NB4 (cell line): ENCODE data around the gene TTC31.

Source experiments
- MYC ChIP-seq: IDR thresholded peaks from 2 replicates; pipeline ENCODE4 v1.6.1; 2011; ENCODE audit warnings: low read depth, low read length
- POLR2A ChIP-seq: IDR thresholded peaks from 2 replicates; pipeline ENCODE4 v1.6.1; 2011; ENCODE audit warnings: mild to moderate bottlenecking; ENCODE audit not compliant: insufficient read length; ENCODE audit errors: extremely low read depth
- TF ChIP-seq, protein P1 (sequence below): IDR thresholded peaks from one replicate; pipeline ENCODE4 v1.5.1; 2012; ENCODE audit warnings: low read depth, low read length

DNA sequence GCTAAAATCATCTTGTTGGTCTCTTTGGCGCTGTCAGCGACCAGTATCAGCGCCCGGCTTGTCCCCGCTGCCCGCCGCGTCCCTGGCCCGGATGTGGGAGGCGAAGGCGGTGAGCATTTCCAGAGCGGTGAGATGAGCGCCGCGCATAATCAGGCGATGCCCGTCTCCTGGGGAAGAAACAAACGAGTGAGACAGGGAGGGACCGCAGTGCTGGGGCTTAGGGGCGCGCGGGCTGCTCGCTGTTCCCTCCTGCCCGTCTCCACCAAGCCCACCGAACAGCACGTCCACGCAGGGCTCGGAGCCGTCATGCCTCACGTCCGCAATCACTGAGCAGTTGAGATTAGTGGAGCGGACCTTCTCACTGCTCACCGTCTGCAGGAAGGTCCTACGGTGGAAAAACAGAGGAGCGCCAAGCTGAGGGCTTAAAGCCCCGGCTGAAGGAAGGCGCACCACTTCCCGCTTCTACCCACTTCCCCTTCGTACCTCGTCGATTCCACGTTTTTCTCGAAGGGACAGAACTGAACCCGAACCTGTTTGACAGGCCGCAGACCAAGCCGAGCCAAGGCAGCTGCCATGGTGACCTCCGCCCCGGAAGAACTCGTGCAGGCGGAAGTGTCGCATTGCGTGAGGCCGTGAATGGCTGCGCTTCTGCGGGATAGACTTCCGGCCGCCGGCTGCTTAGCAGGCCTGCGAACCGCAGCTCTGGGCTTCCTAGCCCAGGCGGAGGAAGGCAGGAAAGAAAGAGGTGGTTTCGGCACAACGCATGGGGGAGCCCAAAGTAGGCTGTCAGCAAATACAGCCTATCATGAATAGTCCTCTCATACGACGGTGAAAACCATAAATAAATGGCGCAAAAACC is 10.6 kb upstream of the TTC31 start, which contains the start of gene MRPL53:
- TF ChIP-seq MYC (peak; percentile 89), POLR2A (peak; percentile 87)
- TF ChIP-seq, protein P1, sequence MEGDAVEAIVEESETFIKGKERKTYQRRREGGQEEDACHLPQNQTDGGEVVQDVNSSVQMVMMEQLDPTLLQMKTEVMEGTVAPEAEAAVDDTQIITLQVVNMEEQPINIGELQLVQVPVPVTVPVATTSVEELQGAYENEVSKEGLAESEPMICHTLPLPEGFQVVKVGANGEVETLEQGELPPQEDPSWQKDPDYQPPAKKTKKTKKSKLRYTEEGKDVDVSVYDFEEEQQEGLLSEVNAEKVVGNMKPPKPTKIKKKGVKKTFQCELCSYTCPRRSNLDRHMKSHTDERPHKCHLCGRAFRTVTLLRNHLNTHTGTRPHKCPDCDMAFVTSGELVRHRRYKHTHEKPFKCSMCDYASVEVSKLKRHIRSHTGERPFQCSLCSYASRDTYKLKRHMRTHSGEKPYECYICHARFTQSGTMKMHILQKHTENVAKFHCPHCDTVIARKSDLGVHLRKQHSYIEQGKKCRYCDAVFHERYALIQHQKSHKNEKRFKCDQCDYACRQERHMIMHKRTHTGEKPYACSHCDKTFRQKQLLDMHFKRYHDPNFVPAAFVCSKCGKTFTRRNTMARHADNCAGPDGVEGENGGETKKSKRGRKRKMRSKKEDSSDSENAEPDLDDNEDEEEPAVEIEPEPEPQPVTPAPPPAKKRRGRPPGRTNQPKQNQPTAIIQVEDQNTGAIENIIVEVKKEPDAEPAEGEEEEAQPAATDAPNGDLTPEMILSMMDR: no peak
